ENCODE measurements around the gene CD6.

GRCh38 chr11:60938500-60938899, 33.0 kb upstream of the CD6 start:
- TF ChIP-seq CTCF (IDR thresholded peaks at IDR 0.05; ENCODE audit: insufficient read depth, low read length) = no peak
- TF ChIP-seq POLR2AphosphoS5 (IDR thresholded peaks at IDR 0.05; ENCODE audit: low read depth) = no peak
- TF ChIP-seq REST (IDR thresholded peaks at IDR 0.05; ENCODE audit: insufficient replicate concordance, low read depth) = no peak

Data from HL-60 (cell line).